HG02678 (cell line): ENCODE data around the gene IGFBP1.
"Not testable (repeated sequence)": the region's sequence is repeated elsewhere in the genome, so short reads cannot be mapped to it uniquely, and the experiment has no call there.

Source experiments
- ATAC-seq: cut with Tn5 transposase; IDR thresholded peaks from one replicate; pipeline ENCODE4 v1.9.1; 2021; ENCODE audit warnings: mild to moderate bottlenecking, moderate library complexity; ENCODE audit not compliant: unreplicated experiment

The IGFBP1 gene

DNA sequence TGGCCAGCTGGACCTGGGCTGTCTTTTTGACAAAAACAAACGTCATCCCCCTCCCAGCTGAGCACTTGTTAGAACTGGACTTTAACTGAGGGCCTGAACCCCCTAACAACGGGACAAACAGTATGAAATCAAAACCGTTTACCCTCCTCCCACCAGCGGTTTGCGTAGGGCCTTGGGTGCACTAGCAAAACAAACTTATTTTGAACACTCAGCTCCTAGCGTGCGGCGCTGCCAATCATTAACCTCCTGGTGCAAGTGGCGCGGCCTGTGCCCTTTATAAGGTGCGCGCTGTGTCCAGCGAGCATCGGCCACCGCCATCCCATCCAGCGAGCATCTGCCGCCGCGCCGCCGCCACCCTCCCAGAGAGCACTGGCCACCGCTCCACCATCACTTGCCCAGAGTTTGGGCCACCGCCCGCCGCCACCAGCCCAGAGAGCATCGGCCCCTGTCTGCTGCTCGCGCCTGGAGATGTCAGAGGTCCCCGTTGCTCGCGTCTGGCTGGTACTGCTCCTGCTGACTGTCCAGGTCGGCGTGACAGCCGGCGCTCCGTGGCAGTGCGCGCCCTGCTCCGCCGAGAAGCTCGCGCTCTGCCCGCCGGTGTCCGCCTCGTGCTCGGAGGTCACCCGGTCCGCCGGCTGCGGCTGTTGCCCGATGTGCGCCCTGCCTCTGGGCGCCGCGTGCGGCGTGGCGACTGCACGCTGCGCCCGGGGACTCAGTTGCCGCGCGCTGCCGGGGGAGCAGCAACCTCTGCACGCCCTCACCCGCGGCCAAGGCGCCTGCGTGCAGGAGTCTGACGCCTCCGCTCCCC, at the start of gene IGFBP1:
TSS of gene IGFBP1 (plus strand) at position 304 of the 808 bp plus-strand sequence. CDS start at position 469, 165 bp downstream.
- ATAC-seq, result no peak

DNA sequence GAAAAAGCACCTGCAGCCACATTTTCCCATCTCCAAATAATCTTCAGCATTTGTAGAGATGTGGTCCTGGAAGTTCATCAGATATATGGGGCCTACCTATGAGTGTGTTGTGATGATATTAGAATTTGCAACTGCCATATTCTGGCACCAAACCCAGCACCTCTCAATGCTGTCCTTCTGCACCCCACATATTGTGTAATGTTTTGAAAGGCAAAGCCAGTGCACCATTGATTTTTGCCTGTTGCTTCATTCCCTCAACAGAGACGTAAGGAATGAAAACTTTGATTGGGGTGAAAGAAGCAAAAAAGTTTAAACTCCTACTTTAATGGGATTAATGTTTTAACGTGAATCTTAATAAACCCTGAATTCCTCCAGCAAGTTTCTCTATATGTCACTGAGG, 49.4 kb upstream of the IGFBP1 start:
- ATAC-seq, result not testable (repeated sequence)

DNA sequence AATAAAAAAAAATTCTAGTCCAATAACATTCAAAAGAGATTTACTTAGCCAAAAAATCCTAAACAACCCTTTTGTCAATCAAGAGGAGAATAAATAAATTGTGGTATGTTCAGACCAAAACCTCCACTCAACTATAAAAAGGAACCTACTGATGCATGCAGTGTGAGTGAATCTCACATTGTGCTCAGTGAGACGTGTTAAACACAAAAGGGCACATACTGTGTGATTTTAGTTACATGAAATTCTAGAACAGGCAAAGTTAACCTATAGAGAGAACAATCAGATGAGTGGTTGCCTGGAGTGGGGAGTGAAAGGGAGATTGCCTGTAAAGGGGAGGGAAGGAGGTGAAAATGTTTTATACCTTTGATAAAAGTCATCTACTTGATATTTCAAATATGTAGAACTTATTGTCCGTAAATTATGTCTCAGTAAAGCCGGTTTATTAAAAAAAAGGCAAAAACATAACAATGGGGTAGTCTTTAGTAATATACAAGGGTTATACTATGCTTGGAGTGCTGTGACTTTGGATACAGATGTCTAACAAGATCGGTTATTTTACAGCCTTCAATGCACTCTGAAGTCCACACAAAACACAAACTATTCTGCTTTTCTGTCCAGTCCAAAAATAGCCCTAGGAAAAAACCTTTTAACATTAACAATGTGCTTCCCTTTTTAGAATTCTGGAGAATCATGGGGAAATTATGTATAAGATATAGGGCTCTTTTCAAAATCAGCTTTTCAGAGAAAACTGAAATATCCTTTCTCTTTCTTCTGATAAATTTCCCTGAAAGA, 46.2 kb upstream of the IGFBP1 start:
- ATAC-seq, result not testable (repeated sequence)

DNA sequence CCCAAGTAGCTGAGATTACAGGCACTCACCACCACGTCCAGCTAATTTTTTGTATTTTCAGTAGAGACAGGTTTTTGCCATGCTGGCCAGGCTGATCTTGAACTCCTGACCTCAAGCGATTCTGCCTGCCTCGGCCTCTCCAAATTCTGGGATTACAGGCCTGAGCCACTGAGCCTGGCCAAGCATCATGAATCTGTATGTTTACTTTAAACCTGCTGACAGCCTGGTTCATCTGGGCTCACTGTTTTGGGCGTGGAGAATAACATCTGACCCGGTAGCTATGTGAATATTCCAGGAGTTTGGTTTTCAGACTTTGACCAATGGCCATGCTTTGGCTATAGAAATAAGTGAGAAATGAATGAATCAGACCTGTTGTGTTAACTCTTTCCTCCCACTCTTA, 41.8 kb upstream of the IGFBP1 start:
- not testable (repeated sequence) for ATAC-seq

DNA sequence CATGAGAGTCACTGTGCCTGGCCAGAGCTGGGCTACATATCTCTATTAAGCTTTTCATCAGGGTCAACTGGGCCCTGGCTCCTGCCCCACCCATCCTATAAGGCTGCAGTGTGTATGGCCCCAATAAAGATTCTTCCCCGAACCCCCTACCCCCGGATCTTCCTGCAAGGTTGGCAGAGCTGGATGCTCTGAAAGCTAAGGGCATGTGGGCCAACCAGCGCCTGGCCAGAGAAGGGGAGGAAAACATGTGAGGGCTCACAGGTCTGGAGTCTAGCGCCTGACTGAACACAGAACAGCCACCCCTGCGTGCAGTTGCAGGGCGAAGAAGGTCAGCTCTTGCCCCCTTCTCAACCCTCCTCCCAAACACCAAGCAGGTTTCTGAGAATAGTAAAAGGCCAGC, 39.6 kb upstream of the IGFBP1 start:
- ATAC-seq, result not testable (repeated sequence)

DNA sequence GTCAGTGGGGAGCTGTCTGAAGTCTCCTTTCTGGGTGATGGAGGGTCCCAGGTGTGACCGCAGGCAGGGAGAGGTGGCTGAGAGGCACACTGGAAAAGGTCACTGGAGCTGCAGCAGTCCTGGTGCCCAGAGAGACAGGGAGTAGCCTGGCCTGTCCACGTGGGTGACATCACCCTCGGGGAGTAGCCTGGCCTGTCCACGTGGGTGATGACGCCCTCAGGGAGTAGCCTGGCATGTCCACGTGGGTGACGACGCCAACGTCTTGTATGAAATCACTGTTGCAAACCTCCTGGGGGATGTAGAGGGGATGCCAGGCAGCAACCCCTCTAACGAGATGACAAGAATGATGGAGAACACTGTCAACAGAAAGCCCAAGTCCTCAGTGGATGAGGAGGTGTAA, 35.3 kb upstream of the IGFBP1 start:
- not testable (repeated sequence) for ATAC-seq

DNA sequence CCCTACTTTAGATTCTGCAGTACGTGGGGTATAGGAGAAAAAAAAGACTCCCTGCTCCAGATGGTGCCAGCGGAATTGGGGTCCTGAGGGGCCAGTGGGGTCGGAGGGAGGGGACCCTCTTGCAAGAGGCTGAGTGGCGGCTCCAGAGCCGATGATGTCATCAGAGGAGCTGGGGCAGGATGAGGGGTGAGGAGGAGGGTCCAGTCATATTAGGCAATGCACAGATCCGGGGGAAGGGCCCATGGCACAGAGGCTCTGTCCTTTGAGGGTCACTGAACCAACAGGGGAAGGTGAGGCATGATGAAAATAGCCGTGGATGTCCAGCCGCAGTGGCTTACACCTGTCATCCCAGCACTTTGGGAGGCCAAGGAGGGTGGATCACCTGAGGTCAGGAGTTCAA, 34.8 kb upstream of the IGFBP1 start:
- not testable (repeated sequence) for ATAC-seq

DNA sequence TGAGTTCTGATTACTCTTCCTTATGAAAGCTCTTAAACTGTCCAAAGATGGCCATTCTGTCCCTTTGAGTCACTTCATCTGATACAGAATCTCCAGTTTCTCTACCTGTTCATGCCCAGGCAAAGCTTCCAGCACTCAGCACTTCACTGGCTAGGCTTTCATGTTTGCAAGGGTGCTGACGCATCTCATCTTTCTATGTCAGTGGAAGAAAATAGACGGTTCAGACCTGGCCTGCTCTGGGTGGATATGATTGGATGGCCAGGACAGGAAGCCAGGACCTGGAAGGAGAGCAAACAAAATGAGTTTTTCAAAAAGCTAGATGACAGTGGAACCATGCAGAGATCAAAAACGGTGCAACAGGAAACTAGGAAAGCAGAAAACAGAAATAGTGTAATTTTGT, 32.6 kb upstream of the IGFBP1 start:
- ATAC-seq, result not testable (repeated sequence)

DNA sequence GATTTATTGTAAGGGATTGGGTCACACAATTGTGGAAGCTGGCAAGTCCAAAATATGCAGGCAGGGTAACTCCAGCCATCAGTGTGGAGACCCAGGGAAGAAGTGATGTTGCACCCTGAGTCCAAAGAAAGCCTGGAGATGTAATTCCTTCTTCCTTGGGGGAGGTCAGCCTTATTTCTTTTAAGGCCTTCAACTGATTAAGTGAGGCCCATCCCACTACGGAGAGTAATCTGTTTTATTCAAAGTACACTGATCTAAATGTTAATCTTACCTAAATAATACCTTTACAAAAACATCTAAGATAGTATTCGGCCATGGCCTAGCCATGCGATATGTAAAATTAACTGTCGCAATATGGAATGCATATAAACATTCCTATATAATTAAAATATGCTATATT, 31.4 kb upstream of the IGFBP1 start:
- ATAC-seq, result not testable (repeated sequence)

DNA sequence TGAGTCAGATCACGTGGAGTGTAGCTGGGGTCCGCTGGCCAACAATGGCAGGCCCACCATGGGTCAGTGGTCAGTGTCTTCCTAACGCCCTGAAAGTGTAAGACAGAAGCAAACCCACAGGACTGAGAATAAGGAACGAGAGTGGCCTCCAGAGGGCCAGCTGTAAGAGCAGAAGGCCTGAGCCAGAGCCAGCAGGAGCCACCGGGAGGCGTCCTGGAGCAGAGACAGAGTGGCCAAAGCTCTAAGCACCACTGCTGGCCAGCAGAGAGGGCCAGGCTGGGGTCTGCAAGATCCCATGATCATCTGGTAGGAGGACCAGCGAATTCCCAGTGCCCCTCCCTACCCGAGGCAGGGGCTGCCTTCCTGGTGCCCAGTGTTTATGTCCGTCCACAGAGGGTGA, 24.6 kb upstream of the IGFBP1 start:
- no peak for ATAC-seq

DNA sequence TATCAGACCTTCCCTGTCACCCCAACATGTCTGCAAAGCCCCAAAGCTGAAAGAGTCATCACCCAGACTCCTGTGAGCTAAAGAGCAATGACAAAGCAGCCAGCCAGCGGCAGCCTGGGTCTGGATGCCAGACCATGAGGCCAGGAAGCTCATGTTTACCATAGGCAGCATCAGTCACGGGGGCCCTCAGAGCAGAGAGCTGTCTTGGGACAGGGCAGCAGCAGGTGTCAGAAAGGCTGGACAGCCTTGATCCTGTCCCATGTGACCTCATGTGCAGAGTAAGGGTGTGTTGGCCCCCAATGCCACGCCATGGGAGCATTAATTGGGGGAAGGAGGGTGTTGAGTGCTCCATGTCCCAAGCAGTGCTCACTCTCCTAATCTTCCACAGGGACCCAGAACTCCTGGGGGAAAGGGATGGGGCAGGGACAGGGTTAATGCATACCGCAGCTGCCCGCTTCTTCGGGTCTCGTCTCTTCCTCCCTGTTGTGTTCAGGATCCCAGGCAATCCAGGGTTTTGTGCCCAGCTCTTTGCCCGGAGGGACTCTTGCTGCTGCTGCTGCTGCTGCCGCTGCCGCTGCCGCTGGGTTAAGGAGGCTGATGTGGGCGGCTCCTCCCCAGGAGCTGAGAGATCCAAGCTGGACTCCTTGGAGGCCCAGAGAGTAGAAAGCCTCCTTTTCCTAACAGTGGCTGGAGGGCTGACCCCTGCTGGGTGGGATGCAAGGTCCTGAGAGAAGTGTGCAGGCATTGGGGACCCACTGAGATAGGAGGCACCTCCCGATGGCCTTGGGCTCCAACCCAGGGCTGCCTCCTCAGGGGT, 22.5 kb upstream of the IGFBP1 start:
- no peak for ATAC-seq

DNA sequence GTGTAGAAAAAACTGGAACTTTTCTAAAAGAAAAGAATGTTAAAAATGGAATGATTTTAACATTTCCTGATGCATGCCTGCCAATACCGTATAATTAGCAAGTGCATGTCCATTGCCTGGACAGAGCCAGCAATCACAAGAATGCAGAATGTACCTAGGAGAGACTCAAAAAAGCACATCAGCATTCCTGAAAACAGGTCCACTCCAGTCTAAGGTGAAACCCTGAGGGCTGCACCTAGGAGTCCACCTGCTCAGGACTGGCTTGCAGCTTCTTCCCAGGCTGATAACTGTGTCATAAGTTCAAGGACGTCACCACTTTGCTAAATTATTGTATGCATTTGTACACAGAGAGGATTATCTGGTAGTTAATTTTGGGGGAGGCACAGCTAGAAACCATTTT, 20.8 kb upstream of the IGFBP1 start:
- no peak for ATAC-seq

DNA sequence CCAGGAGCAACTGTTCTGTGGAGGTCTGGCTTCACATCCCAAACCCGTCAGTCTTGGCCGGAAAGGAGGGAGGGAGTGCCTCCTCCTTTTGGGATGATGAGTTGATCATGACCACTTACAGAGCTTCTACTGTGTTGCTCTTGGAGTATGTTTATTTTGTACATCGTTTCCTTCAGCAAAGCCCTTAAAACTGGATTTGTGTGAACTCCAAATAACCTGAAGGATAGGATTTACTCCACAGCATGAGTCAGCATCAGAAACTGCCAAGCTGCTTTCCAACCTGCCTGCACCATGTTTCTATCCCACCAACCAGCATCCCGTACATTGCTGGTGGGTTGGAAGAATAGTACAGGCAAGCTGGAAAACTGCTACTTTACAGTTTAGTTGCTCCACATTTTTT, 18.9 kb upstream of the IGFBP1 start:
- no peak for ATAC-seq

DNA sequence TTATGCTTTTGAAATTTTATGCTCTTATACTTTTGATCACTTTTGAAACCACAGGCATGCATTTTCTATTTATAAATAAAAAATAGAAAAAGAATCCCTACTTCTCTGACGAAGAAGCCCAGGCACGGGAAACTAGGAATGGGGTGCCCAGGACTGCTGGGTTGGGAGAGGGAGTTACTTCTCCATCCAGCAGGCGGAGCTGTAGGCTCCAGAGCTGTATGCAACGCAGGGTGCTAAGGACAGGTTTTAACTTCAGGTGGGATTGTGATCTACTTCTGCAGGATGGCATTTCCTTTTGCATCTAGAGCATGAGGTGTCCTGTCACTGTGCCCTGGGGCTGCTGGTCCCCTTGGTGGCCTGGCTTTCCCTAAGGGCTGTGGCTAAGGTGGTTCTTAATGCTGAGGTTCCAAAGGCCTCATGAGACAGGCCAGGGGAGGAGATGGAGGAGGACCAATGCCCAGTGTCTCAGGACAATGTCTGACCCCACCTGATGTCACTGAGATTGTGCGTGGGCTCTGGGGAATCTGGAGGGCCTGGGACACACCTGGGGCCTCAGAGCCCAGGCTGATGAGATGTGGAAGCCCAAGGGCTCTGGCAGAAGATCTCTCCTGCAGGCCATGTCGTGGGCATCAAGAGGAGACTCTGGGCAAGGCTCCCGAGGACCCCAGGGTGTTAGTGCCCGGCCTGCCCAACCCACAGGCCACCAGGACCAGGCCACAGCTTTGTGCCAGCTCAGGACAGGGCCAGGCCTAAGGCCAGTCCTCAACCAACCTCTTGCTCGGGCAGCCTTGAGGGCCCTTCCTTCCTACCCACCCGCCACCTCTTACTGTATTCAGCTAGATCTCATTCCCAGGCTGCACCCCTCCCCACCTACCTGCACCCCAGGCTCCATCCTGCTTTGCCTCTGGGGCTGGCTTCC, 15.9 kb upstream of the IGFBP1 start:
- ATAC-seq, result no peak

DNA sequence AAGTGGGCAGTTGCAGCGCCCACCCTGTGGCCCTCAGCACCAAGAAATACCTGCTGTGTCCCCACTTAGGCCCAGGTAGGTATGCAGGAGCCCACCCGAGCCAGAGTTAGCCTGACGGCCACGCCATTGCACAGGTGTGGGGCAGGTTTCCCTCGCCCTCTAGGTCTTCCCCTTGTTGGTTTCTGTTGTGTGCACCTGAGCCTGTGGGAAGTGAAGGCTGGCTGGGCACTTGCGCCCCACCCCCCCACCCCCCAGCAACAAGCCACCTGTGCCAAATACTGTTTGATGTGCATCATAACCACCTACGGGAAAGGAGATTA, 15.3 kb upstream of the IGFBP1 start, which contains the start of gene CCDC201:
TSS of gene CCDC201 (minus strand) at position 48 of the 320 bp plus-strand sequence. CDS start 75 bp downstream, outside the sequence.
- ATAC-seq, result no peak

DNA sequence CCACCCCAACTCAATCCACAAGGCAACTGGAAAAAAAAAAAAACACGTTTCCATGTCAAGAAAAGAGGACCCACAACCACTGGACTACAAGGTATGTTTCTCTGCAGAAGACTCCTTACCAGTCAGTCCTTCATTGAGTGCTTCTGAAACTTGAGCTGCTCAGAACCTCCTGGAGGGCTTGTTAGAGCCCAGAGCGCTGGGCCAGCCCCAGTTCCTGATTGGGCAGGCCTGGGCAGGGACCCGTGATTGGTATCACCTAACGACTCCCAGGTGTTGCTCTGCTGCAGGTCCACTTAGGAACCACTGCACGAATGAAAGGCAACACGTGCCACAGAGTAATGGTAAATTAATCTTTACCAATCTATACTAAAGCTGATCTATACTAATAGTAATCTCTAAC, 14.9 kb upstream of the IGFBP1 start:
- ATAC-seq, result no peak

DNA sequence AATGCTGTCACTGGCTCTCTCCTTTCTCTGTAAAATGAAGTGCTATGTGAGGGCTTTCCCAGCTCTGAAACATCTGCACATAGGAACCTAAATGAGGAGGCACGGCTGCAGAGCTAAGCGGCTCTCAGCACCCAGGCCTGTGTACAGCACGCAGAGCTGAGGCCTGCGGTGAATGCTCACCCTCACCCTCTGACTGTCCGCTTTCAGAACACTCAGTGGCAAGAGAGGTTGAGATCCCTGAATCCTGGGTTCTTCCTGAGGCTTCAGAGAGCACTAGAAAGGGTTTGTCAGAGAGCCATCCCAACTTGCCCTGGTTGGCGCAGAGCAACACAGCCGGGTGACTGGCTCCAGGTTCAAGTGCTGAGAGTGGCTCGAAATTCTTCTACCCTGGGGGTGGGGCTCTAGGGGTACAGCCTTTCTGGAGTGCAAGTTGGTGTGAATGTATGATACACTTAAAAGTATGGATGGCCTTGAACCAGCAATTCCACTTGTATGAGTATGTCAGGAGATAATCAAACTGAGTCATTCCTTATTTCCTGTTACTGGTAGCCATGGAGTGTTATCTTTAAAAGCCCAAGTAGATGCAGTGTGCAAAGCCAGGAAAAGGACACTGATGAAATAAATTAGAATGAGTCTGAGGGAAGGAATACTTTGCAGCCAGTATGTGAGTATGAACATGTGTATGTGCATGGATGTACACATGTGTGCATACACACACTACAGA, 13.7 kb upstream of the IGFBP1 start:
- no peak for ATAC-seq

DNA sequence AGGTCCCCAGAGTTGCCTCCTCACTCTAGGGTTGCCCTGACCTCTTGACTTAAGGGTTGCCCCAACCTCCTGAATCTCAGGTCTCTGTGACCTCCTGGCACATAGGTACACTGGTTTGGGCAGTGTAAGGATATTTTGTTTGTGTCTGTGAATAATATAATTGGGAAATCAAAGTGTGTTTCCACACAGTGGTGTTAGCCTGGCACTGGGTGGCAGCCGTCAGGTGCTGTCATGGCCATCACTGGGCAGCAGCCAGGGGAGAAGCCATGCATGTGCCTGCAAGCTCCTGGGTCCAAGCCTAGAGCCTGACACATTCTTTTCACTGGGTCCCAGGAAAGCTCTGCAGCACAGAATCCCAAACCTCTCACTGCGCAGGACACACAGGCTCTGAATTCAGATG, 11.8 kb upstream of the IGFBP1 start:
- no peak for ATAC-seq

DNA sequence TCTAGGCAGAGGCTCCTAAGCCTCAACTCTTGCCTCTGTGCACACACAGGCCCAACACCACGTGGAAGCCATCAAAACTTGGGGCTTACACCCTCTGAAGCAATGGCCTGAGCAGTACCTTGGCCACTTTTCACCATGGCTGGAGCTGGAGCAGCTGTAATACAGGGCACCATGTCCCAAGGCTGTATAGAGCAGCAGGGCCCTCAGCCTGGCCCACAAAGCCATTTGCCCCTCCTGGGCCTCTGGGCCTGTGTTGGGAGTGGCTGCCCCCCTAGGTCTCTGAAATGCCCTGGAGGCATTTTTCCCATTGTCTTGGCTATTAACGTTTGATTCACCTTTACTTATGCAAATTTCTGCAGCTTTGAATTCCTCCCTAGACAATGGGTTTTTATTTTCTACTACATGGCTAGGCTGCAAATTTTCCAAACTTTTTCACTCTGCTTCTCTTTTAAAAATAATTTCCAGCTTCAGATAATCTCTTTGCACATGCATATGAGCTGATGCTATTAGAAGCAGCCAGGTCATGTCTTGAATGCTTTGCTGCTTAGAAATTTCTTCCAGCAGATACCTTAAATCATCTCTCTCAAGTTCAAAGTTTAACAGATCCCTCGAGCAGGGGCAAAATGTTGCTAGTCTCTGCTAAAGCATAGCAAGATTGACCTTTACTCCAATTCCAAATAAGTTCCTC, 9.7 kb upstream of the IGFBP1 start:
- no peak for ATAC-seq
